Fibroblast of mammary gland (primary cell): ENCODE measurements around the gene GRIN2C.

Experiments
- DNase-seq: peaks from one replicate; pipeline ENCODE4 v3.0.0-alpha.2; 2010; ENCODE audit warnings: low read depth
- H3K4me3 ChIP-seq: 2 replicates; pipeline ENCODE4 v1.5.1; 2011; ENCODE audit warnings: low read depth, mild to moderate bottlenecking, low read length, moderate library complexity; ENCODE audit not compliant: control insufficient read depth
- TF ChIP-seq, protein P1 (sequence below): conservative IDR thresholded peaks from 2 replicates; pipeline ENCODE4 v1.5.1; 2011; ENCODE audit warnings: low read depth, low read length, inconsistent platforms; ENCODE audit not compliant: control insufficient read depth, insufficient read depth

Gene GRIN2C

DNA sequence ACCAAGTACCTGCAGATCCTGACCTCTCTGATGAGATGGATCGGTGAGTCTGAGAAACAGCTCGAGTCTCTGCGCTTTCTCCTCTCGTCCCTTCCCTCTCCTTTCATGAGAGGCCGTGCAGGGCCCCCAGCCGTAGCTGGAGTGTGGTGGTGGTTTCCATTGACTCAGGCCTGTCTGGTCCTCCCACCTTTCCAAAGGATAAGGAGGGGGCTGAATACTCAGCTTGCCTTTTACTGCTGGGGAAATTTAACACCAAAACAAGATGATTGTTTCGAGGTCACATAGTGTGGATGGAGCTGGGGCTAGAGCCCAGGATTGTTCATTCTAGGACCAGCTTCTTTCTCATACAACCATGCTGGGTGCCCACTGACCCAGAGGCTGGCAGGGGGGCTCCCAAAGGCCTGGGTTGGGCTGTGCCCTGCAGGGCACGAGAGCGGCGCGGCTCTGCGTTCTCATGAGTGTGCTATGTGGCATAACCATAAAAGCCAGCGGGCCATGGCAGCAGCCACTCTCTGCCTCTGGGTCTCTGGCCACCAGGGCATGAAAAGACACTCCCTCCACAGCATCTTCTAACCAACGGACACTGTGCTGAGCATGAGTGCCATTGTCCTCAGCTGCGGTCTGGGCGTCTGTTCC is 39.8 kb downstream of the GRIN2C start:
- no peak overlapping the region for H3K4me3 ChIP-seq
- TF ChIP-seq, protein P1, sequence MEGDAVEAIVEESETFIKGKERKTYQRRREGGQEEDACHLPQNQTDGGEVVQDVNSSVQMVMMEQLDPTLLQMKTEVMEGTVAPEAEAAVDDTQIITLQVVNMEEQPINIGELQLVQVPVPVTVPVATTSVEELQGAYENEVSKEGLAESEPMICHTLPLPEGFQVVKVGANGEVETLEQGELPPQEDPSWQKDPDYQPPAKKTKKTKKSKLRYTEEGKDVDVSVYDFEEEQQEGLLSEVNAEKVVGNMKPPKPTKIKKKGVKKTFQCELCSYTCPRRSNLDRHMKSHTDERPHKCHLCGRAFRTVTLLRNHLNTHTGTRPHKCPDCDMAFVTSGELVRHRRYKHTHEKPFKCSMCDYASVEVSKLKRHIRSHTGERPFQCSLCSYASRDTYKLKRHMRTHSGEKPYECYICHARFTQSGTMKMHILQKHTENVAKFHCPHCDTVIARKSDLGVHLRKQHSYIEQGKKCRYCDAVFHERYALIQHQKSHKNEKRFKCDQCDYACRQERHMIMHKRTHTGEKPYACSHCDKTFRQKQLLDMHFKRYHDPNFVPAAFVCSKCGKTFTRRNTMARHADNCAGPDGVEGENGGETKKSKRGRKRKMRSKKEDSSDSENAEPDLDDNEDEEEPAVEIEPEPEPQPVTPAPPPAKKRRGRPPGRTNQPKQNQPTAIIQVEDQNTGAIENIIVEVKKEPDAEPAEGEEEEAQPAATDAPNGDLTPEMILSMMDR: no peak
- DNase-seq: no peak

DNA sequence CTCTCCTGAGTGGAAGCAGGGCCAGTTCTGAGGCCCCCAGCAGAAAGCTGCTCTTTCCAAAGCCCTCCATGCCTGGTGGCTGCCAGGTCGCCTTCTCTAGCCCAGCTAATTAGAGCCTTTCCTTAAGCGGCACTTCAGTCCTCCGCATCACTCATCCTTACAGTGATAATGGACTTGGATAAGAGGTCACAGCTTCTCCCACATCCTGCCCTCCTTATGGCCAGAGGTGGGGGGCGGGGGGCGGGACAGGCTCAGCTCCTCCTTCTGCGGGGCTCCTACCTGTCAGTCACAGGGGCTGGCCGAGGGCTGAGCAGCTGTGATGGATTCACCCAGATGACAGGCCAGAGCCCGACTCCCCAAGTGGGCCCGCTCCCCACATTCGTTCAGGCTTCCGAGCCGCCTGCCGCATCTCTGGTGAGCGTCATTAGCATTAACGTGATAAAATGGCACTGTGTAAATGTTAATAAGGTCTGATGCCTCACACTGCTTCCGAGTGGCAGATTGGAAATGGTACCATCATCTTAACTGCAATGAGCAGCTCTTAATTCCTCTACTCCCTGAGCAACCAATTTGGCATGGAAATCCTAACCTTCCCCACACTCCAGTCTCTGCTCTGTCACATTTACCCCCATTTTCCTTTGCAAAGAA is 41.3 kb downstream of the GRIN2C start:
- no peak overlapping the region for H3K4me3 ChIP-seq
- TF ChIP-seq, protein P1: no peak
- DNase-seq: no peak

DNA sequence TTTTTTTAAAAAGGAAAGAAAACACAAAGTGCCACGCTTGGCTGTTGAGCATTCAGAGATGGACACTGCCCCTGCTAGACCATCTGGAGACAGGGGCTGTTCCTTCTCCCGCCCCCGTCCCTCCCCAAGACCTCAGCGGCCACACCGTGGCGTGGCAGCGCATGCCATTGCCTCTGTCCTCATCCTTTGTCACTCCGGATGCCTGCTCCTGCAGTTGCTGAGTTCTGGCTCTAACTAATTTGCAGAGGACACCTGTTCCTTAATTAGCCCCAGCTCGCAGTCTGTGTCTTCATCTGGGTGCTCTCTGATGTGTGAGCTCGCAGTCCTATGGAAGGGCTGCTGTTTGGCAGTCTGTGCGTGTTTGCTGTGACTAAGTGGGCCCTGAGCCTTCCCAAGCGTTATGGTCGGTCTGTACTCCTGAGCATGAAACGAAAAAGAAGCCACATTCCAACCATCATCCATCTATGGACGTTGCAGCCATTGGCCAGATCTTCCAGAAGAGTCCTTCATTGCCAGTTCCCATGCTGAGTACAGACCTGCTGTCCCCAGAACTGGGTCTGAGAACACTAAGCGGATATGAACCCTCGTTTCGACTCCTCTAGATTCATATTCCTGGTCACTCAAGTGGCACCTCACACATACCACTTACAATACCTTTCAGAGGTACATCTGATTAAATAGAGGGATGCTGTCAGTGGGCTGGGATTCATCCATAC is 42.6 kb downstream of the GRIN2C start:
- no peak overlapping the region for H3K4me3 ChIP-seq
- TF ChIP-seq, protein P1: no peak
- DNase-seq: no peak

DNA sequence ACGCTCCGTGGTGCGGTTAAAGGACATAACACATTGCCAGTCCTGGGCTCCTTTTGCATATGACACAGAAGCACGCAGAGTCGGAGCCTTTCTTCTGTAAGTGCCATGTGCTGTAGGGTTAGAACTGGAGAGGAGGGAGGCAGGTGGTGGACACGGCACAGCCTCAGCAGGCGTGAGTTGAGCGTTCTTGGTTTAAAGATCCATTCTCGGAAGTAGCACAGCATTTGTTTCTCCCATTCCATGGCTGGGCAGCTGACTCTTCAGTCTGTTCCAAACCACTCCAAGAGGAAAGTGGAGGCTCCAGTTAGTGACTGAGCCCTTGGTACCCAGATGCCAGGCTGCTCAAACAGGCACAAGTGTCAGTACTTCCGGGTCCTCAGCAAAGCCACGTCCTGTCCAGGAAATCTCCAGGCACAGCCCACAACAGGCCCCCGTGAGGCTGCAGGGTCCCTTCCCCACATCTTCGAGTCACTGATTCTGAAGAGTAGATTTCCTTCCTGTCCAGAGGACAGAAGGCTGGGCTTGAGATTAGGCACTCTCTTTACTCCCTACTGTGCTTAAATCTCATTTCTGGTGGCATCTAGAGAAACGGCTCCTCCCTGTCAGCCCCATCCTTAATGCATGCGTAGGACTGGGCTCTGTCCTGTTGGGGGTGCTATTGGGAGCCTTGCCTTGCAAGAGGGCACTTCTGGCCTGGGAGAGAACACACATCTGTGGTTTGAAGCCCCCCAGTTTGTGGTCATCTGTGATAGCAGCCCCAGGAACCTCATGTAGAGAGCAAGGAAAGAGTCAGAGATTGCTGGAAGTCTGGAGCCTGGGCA is 43.9 kb downstream of the GRIN2C start:
- TF ChIP-seq, protein P1: peak; percentile 22
- DNase-seq: no peak

DNA sequence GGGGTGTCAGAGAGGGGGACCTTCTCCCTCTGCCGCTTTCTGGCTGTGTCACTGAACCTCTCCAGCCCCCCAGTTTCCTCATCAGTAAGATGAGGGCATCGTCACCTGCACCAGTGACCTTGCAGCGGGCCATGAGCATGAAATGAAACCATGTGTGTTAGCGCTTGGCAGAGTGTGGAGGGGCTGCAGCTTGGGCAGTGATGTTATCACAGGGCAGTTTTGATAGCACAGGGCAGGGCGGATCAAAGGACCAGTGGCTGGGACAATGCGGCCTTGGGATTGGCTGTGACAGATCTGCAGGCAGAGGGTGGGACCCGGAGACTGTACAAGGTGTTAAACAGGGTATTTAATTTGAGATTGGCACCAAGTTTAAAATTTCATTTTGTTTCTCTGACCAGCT is 44.6 kb downstream of the GRIN2C start:
- TF ChIP-seq, protein P1: no peak
- H3K4me3 ChIP-seq: no peak overlapping the region
- DNase-seq: no peak

More for the DNA sequence above, 43.9 kb downstream of the GRIN2C start:
- H3K4me3 ChIP-seq: no peak overlapping the region

DNA sequence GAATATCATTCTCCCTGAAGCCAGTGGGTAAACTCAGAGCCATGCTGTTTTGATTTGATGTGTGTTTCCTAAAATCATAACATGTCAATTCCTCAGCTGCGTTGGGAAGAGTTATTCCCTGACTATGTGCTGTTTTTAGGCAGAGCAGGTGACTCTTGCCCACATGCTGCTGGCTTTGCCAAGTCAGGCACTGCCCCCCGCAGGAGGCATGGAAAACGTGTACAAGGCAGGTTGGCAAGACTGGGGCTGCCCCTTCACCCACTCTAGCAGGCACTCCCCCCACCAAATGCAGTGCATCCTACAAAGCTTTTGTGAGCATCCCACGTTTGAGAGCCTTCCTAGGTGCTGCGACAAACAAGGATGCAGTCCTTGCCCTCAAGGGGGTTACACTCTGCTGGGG is 45.2 kb downstream of the GRIN2C start:
- no peak for DNase-seq
- TF ChIP-seq, protein P1: no peak
- no peak overlapping the region for H3K4me3 ChIP-seq
